NCI-H187 treated with DMSO at 0.1 percent for 48 hours (cell line): Measurements from ENCODE around the gene C14orf93.
"Not testable (repeated sequence)": the region's sequence is repeated elsewhere in the genome, so short reads cannot be mapped to it uniquely, and the experiment has no call there.

ENCODE experiments used
- DNase-seq: peaks from one replicate; lab custom pipeline; 2025; lab: John Stamatoyannopoulos, UW

The C14orf93 gene

GRCh38 chr14:22973217-22974032, 36.5 kb downstream of the C14orf93 start:
- no peak for DNase-seq

- no peak for DNase-seq
These were observed 37.5 kb downstream of the C14orf93 start for GRCh38 chr14:22972313-22972930.

GRCh38 chr14:22971152-22971551, 38.8 kb downstream of the C14orf93 start:
- DNase-seq, result no peak

- DNase-seq, result no peak
These were observed 43.1 kb downstream of the C14orf93 start for GRCh38 chr14:22966783-22967269.

- not testable (repeated sequence) for DNase-seq
These were observed 43.8 kb downstream of the C14orf93 start for GRCh38 chr14:22965916-22966782.

- DNase-seq, result no peak
These were observed 47.8 kb downstream of the C14orf93 start for GRCh38 chr14:22962061-22962676.

- no peak for DNase-seq
These were observed 54.0 kb downstream of the C14orf93 start for GRCh38 chr14:22955702-22956569.

GRCh38 chr14:22952418-22952817, 57.5 kb downstream of the C14orf93 start:
- DNase-seq, result no peak

GRCh38 chr14:22951795-22952194, 58.1 kb downstream of the C14orf93 start:
- DNase-seq, result not testable (repeated sequence)

- no peak for DNase-seq
These were observed 64.3 kb downstream of the C14orf93 start for GRCh38 chr14:22945642-22946041.

GRCh38 chr14:22939684-22940083, 70.3 kb downstream of the C14orf93 start:
- no peak for DNase-seq
